ENCODE results near the gene RTN4R. TPM values are rescaled to one million over a fixed set of nuclear protein-coding genes. Genes with fewer than 3 reads are reported as not detected.

RTN4R gene
- total RNA-seq, 1 donor from 2014 or later: 4.2 TPM

- intact Hi-C loops (cut with DNase I): no loop called here
- no peaks in the 10 kb centered on the region for H3K36me3 ChIP-seq
- no peak overlapping the region for H3K27ac ChIP-seq
- no peak for TF ChIP-seq POLR2A (IDR thresholded peaks at IDR 0.05)
- no peak for TF ChIP-seq POLR2AphosphoS5 (IDR thresholded peaks at IDR 0.05; ENCODE audit: insufficient read depth in 1 of 2, low read depth in 1 of 2)
- no peak for TF ChIP-seq CTCF (IDR thresholded peaks at IDR 0.05)
- no peak for DNase-seq (ENCODE audit: extremely low spot score in 2 of 2)
- no peaks in the 10 kb centered on the region for H3K4me1 ChIP-seq
- H3K27me3 ChIP-seq: no peaks in the 10 kb centered on the region
- H3K9me3 ChIP-seq: no peaks in the 10 kb centered on the region
- no peak overlapping the region for H3K4me3 ChIP-seq
Measured at GRCh38 chr22:20228055-20228938, 39.8 kb downstream of the RTN4R start.

GRCh38 chr22:20227363-20227762, 40.8 kb downstream of the RTN4R start:
- DNase-seq (ENCODE audit: extremely low spot score in 2 of 2): no peak
- H3K27me3 ChIP-seq: no peaks in the 10 kb centered on the region
- intact Hi-C loops (cut with DNase I): no loop called here
- H3K27ac ChIP-seq: no peak overlapping the region
- H3K4me1 ChIP-seq: no peaks in the 10 kb centered on the region
- H3K36me3 ChIP-seq: no peaks in the 10 kb centered on the region
- TF ChIP-seq CTCF (IDR thresholded peaks at IDR 0.05) (no peak), POLR2AphosphoS5 (IDR thresholded peaks at IDR 0.05; ENCODE audit: insufficient read depth in 1 of 2, low read depth in 1 of 2) (no peak), POLR2A (IDR thresholded peaks at IDR 0.05) (no peak)
- H3K4me3 ChIP-seq: no peak overlapping the region
- no peaks in the 10 kb centered on the region for H3K9me3 ChIP-seq

- DNase-seq (ENCODE audit: extremely low spot score in 2 of 2): no peak
- Histone ChIP-seq H3K27ac (no peak overlapping the region), H3K36me3 (no peaks in the 10 kb centered on the region), H3K9me3 (no peaks in the 10 kb centered on the region), H3K4me1 (no peaks in the 10 kb centered on the region), H3K27me3 (no peaks in the 10 kb centered on the region), H3K4me3 (no peak overlapping the region)
- intact Hi-C loops (cut with DNase I): no loop called here
- TF ChIP-seq POLR2AphosphoS5 (IDR thresholded peaks at IDR 0.05; ENCODE audit: insufficient read depth in 1 of 2, low read depth in 1 of 2) (no peak), CTCF (IDR thresholded peaks at IDR 0.05) (no peak), POLR2A (IDR thresholded peaks at IDR 0.05) (no peak)
Measured at GRCh38 chr22:20226760-20227350, 41.3 kb downstream of the RTN4R start.

GRCh38 chr22:20226077-20226716, 41.9 kb downstream of the RTN4R start:
- H3K36me3 ChIP-seq: no peaks in the 10 kb centered on the region
- no peak overlapping the region for H3K4me3 ChIP-seq
- intact Hi-C loops (cut with DNase I): no loop called here
- DNase-seq (ENCODE audit: extremely low spot score in 2 of 2): no peak
- H3K27me3 ChIP-seq: no peaks in the 10 kb centered on the region
- TF ChIP-seq CTCF (IDR thresholded peaks at IDR 0.05) (no peak), POLR2A (IDR thresholded peaks at IDR 0.05) (no peak), POLR2AphosphoS5 (IDR thresholded peaks at IDR 0.05; ENCODE audit: insufficient read depth in 1 of 2, low read depth in 1 of 2) (no peak)
- no peaks in the 10 kb centered on the region for H3K9me3 ChIP-seq
- H3K4me1 ChIP-seq: no peaks in the 10 kb centered on the region
- no peak overlapping the region for H3K27ac ChIP-seq

- H3K4me3 ChIP-seq: no peak overlapping the region
- H3K27me3 ChIP-seq: no peaks in the 10 kb centered on the region
- H3K27ac ChIP-seq: no peak overlapping the region
- no peaks in the 10 kb centered on the region for H3K9me3 ChIP-seq
- intact Hi-C loops (cut with DNase I): no loop called here
- H3K4me1 ChIP-seq: no peaks in the 10 kb centered on the region
- no peak for DNase-seq (ENCODE audit: extremely low spot score in 2 of 2)
- H3K36me3 ChIP-seq: no peaks in the 10 kb centered on the region
- TF ChIP-seq POLR2AphosphoS5 (IDR thresholded peaks at IDR 0.05; ENCODE audit: insufficient read depth in 1 of 2, low read depth in 1 of 2): no peak
- TF ChIP-seq CTCF (IDR thresholded peaks at IDR 0.05): no peak
- no peak for TF ChIP-seq POLR2A (IDR thresholded peaks at IDR 0.05)
Measured at GRCh38 chr22:20225693-20225966, 42.5 kb downstream of the RTN4R start.
